Testis (tissue), 3 donors: ENCODE results near the gene SCG3. TPM values are rescaled to one million over a fixed set of nuclear protein-coding genes. Genes with fewer than 3 reads are reported as not detected.

Experiments
- DNase-seq: peaks from one replicate; pipeline ENCODE4 v3.0.0-alpha.2; 2019
- H3K27ac ChIP-seq, 2 donors: fragments of 200-600 bp; sonication (generic); one replicate each; pipeline ENCODE4 v1.5.1; 2019
- H3K27me3 ChIP-seq: fragments of 200-600 bp; sonication (generic); one replicate; pipeline ENCODE4 v1.5.1; 2019
- H3K36me3 ChIP-seq: fragments of 200-600 bp; sonication (generic); one replicate; pipeline ENCODE4 v1.5.1; 2017; ENCODE audit warnings: low read depth; ENCODE audit errors: missing control alignments
- H3K4me1 ChIP-seq: fragments of 200-600 bp; sonication (generic); one replicate; pipeline ENCODE4 v1.5.1; 2019
- H3K4me3 ChIP-seq, 2 donors: fragments of 200-600 bp; sonication (generic); one replicate each; pipeline ENCODE4 v1.5.1; 2017 to 2019
- H3K9me3 ChIP-seq: fragments of 200-600 bp; sonication (generic); one replicate; pipeline ENCODE4 v1.5.1; 2017
- POLR2A ChIP-seq: fragments of 450-650 bp; IDR thresholded peaks from one replicate; pipeline ENCODE4 v1.6.1; 2017; ENCODE audit warnings: antibody characterized with exemption, mild to moderate bottlenecking, moderate library complexity
- WGBS, 2 donors: methylation state at CpG; one replicate each; pipeline ENCODE4 v1.1.5; 2018; 5-methylcytosine and 5-hydroxymethylcytosine counted together
- intact Hi-C: fragments of 100-400 bp; cut with DNase I; formaldehyde crosslinking; loops from one replicate; pipeline ENCODE4 v1.15.1; 2023; ENCODE audit warnings: low total_unique reads
- polyA plus RNA-seq: library from polyadenylated mRNA; stranded (reverse); fragments of 350-450 nt; fragmentation: Illumina TruSeq; extraction: RNeasy Lipid Tissue Mini Kit (QIAGEN cat#74804); gene quantifications from one replicate; pipeline ENCODE4 v1.2.3, GENCODE V29; 2014; ENCODE audit warnings: low read depth, low replicate concordance; ENCODE audit not compliant: insufficient read depth
- total RNA-seq, 2 donors: library from RNA; depleted of rRNA; stranded (reverse); fragments of >200 nt; gene quantifications; one replicate each; pipeline ENCODE4 v1.2.3, GENCODE V29; 2016
- TF ChIP-seq, protein P1 (sequence below), 3 experiments: fragments of 450-650 bp in 2 of 3; fragments of 200-600 bp in 1 of 3; sonication (generic) in 1 of 3; IDR thresholded peaks; one replicate each; pipeline ENCODE4 v1.5.1; 2016 to 2019; ENCODE audit warnings: antibody characterized with exemption in 3 of 3, mild to moderate bottlenecking in 2 of 3, moderate library complexity in 1 of 3

The SCG3 gene
- total and polyA plus RNA-seq, 3 donors from 2014 or later, result 1.2 to 2.0 (median 1.3) TPM

- 76 to 90% methylated on average over 2 of the region's 2 CpGs for WGBS, 2 donors
- Histone ChIP-seq H3K27ac (no peak overlapping the region), H3K4me3 (no peak overlapping the region), H3K36me3 (no peaks in the 10 kb centered on the region), H3K27me3 (no peaks in the 10 kb centered on the region), H3K4me1 (no peaks in the 10 kb centered on the region), H3K9me3 (no peaks in the 10 kb centered on the region)
- DNase-seq, result no peak
- TF ChIP-seq, protein P1, sequence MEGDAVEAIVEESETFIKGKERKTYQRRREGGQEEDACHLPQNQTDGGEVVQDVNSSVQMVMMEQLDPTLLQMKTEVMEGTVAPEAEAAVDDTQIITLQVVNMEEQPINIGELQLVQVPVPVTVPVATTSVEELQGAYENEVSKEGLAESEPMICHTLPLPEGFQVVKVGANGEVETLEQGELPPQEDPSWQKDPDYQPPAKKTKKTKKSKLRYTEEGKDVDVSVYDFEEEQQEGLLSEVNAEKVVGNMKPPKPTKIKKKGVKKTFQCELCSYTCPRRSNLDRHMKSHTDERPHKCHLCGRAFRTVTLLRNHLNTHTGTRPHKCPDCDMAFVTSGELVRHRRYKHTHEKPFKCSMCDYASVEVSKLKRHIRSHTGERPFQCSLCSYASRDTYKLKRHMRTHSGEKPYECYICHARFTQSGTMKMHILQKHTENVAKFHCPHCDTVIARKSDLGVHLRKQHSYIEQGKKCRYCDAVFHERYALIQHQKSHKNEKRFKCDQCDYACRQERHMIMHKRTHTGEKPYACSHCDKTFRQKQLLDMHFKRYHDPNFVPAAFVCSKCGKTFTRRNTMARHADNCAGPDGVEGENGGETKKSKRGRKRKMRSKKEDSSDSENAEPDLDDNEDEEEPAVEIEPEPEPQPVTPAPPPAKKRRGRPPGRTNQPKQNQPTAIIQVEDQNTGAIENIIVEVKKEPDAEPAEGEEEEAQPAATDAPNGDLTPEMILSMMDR (IDR thresholded peaks at IDR 0.05), result no peak
- TF ChIP-seq POLR2A, result no peak
- intact Hi-C loops, result no loop called here
Measured at GRCh38 chr15:51677452-51677851, 3.9 kb upstream of the SCG3 start.

DNA sequence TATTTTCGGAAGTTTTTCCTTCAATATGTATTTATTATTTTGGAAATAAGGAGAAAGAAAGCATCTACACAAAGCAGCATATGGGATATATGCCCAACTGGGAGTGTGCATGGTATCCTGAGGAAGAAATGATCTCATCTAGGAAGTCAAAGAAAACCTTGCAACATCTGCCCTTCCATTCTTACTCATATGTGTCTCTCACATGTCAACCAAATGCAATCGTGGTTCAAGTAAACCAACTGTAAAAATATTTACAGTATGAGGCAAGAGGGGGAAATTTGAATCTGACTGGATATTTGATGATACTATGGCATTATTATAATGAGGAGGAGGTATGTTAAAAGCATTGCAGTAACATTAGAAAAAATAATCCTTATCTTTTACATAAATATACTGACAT, 3.2 kb upstream of the SCG3 start:
- Histone ChIP-seq H3K27me3 (no peaks in the 10 kb centered on the region), H3K4me3 (no peak overlapping the region), H3K36me3 (no peaks in the 10 kb centered on the region), H3K9me3 (no peaks in the 10 kb centered on the region), H3K4me1 (no peaks in the 10 kb centered on the region), H3K27ac (no peak overlapping the region)
- WGBS, 2 donors, result 77 to 86% methylated on average over 2 of the region's 2 CpGs
- DNase-seq, result no peak
- TF ChIP-seq, protein P1 (IDR thresholded peaks at IDR 0.05), result no peak
- TF ChIP-seq POLR2A, result no peak
- intact Hi-C loops, result no loop called here

GRCh38 chr15:51680321-51680720, 982 bp upstream of the SCG3 start:
- H3K4me3 ChIP-seq, result no peak overlapping the region
- TF ChIP-seq, protein P1 (IDR thresholded peaks at IDR 0.05), result no peak
- no peak for TF ChIP-seq POLR2A
- H3K9me3 ChIP-seq, result no peaks in the 10 kb centered on the region
- 48 to 50% methylated on average over 2 of the region's 2 CpGs for whole genome bisulfite sequencing, 2 donors
- intact Hi-C loops, result no loop called here
- DNase-seq, result no peak
- H3K27ac ChIP-seq, result no peak overlapping the region
- no peaks in the 10 kb centered on the region for H3K27me3 ChIP-seq
- H3K4me1 ChIP-seq, result no peaks in the 10 kb centered on the region
- H3K36me3 ChIP-seq, result no peaks in the 10 kb centered on the region

GRCh38 chr15:51687565-51687964, 6.3 kb downstream of the SCG3 start:
- intact Hi-C loops, result no loop called here
- H3K4me1 ChIP-seq, result no peaks in the 10 kb centered on the region
- 0% methylated on average over 1 of the region's 1 CpG for WGBS, 2 donors
- H3K9me3 ChIP-seq, result no peaks in the 10 kb centered on the region
- TF ChIP-seq, protein P1 (IDR thresholded peaks at IDR 0.05), result no peak
- no peak for TF ChIP-seq POLR2A
- H3K27me3 ChIP-seq, result no peaks in the 10 kb centered on the region
- H3K4me3 ChIP-seq, result no peak overlapping the region
- H3K27ac ChIP-seq, result no peak overlapping the region
- DNase-seq, result no peak
- H3K36me3 ChIP-seq, result no peaks in the 10 kb centered on the region

GRCh38 chr15:51688863-51689262, 7.6 kb downstream of the SCG3 start:
- WGBS, 2 donors, result 68 to 92% methylated on average over 2 of the region's 2 CpGs
- DNase-seq, result no peak

More at GRCh38 chr15:51688863-51689262, 7.6 kb downstream of the SCG3 start:
- intact Hi-C loops, result no loop called here
- Histone ChIP-seq H3K27me3 (no peaks in the 10 kb centered on the region), H3K36me3 (no peaks in the 10 kb centered on the region), H3K9me3 (no peaks in the 10 kb centered on the region), H3K4me1 (no peaks in the 10 kb centered on the region), H3K27ac (no peak overlapping the region), H3K4me3 (no peak overlapping the region)
- no peak for TF ChIP-seq POLR2A
- TF ChIP-seq, protein P1 (IDR thresholded peaks at IDR 0.05), result no peak
